Measurements from ENCODE around the gene EIF2AK3.

EIF2AK3 gene

DNA sequence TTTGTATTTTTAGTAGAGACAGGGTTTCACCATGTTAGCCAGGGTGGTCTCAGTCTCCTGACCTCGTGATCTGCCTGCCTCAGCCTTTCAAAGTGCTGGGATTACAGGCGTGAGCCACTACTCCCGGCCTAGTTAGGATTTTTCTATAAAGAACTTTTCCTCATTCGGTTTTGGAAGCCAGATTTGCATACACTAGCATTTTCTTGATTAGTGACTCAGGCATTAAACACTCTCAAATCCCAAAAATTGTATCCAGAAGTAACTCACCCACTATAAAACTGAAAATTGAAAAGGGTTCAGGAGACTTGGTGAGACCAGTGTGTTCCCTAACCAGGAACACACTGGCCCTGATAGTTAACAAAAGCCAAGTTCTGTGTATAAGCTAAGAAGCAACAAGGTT, 25.2 kb downstream of the EIF2AK3 start:
- Histone ChIP-seq H3K4me1 (ENCODE audit: insufficient read depth, low read length) (no peaks in the 10 kb centered on the region), H3K4me3 (ENCODE audit: low read depth in 1 of 2, low read length in 2 of 2) (no peak overlapping the region), H2AFZ (ENCODE audit: low read depth, low read length) (no peak overlapping the region), H4K20me1 (ENCODE audit: insufficient read depth, low read length) (peaks cover 5% of the 10 kb centered on the region; the same call in 1 of the 2 replicates), H3K9me3 (ENCODE audit: insufficient read depth, low read length, severe bottlenecking) (no peaks in the 10 kb centered on the region), H3K79me2 (ENCODE audit: insufficient read depth, low read length) (peaks cover 26% of the 10 kb centered on the region), H3K36me3 (ENCODE audit: insufficient read depth, low read length) (no peaks in the 10 kb centered on the region), H3K27me3 (ENCODE audit: insufficient read depth, low read length, poor library complexity) (no peaks in the 10 kb centered on the region), H3K4me2 (ENCODE audit: insufficient read depth, low read length) (no peak overlapping the region), H3K9ac (ENCODE audit: low read depth, low read length) (no peak overlapping the region), H3K27ac (ENCODE audit: low read length) (no peak overlapping the region)
- TF ChIP-seq, protein P1, sequence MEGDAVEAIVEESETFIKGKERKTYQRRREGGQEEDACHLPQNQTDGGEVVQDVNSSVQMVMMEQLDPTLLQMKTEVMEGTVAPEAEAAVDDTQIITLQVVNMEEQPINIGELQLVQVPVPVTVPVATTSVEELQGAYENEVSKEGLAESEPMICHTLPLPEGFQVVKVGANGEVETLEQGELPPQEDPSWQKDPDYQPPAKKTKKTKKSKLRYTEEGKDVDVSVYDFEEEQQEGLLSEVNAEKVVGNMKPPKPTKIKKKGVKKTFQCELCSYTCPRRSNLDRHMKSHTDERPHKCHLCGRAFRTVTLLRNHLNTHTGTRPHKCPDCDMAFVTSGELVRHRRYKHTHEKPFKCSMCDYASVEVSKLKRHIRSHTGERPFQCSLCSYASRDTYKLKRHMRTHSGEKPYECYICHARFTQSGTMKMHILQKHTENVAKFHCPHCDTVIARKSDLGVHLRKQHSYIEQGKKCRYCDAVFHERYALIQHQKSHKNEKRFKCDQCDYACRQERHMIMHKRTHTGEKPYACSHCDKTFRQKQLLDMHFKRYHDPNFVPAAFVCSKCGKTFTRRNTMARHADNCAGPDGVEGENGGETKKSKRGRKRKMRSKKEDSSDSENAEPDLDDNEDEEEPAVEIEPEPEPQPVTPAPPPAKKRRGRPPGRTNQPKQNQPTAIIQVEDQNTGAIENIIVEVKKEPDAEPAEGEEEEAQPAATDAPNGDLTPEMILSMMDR (IDR thresholded peaks at IDR 0.05; ENCODE audit: borderline replicate concordance, extremely low read depth, low read length, poor library complexity, severe bottlenecking) = no peak
- TF ChIP-seq EZH2 (IDR thresholded peaks at IDR 0.05; ENCODE audit: borderline replicate concordance, low read depth, low read length, severe bottlenecking) = no peak
- ATAC-seq (ENCODE audit: insufficient read depth, low read depth) = no peak
- no peak for DNase-seq

DNA sequence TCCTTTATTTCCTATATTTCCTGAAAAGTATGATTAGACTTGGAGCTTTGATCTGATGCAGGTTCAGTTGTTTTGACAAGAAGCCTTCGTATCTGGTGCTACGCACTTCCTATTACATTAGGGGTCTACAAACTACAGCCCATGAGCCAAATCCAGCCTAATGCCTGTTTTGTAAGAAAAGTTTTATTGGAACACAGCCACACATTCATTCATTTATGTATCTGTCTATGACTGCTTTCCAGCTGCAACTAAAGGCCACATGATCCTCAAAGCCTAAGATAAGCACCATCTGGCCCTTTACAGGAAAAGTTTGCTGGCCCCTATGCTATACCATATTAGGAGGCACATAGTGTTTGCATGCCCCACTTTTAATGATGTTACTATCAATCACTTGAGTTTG, 26.0 kb downstream of the EIF2AK3 start:
- no peak overlapping the region for H3K4me3 ChIP-seq (ENCODE audit: low read depth in 1 of 2, low read length in 2 of 2)
- H2AFZ ChIP-seq (ENCODE audit: low read depth, low read length) = no peak overlapping the region
- no peak overlapping the region for H3K4me2 ChIP-seq (ENCODE audit: insufficient read depth, low read length)
- no peaks in the 10 kb centered on the region for H3K4me1 ChIP-seq (ENCODE audit: insufficient read depth, low read length)
- ATAC-seq (ENCODE audit: insufficient read depth, low read depth) (no peak), DNase-seq (no peak)
- H3K36me3 ChIP-seq (ENCODE audit: insufficient read depth, low read length) = no peaks in the 10 kb centered on the region
- no peak overlapping the region for H3K9ac ChIP-seq (ENCODE audit: low read depth, low read length)
- peaks cover 5% of the 10 kb centered on the region; the same call in 1 of the 2 replicates for H4K20me1 ChIP-seq (ENCODE audit: insufficient read depth, low read length)
- no peak for TF ChIP-seq EZH2 (IDR thresholded peaks at IDR 0.05; ENCODE audit: borderline replicate concordance, low read depth, low read length, severe bottlenecking)
- TF ChIP-seq, protein P1 (IDR thresholded peaks at IDR 0.05; ENCODE audit: borderline replicate concordance, extremely low read depth, low read length, poor library complexity, severe bottlenecking) = no peak
- H3K9me3 ChIP-seq (ENCODE audit: insufficient read depth, low read length, severe bottlenecking) = no peaks in the 10 kb centered on the region
- H3K27ac ChIP-seq (ENCODE audit: low read length) = no peak overlapping the region
- no peaks in the 10 kb centered on the region for H3K27me3 ChIP-seq (ENCODE audit: insufficient read depth, low read length, poor library complexity)
- peaks cover 26% of the 10 kb centered on the region for H3K79me2 ChIP-seq (ENCODE audit: insufficient read depth, low read length)

DNA sequence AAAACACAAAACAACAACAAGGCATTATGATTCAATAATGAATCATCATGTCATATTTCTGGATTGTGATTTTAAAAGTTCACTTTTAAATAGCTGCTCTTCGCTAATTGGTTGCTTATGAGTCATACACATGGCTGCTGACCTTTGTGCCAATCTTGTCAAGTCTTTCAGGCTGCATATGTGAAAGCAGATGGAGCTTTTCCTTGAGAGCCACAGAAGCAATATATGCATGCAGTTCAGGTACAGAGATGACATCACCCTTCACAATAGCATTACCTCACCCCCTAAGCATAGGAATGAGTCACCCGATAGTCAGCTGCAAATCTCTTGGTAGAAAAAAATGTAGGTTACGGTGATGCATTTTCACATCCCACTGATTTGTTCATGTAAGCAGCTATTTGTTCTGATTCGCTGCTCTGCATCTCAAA, 27.2 kb downstream of the EIF2AK3 start:
- Histone ChIP-seq H3K27me3 (ENCODE audit: insufficient read depth, low read length, poor library complexity) (no peaks in the 10 kb centered on the region), H3K9ac (ENCODE audit: low read depth, low read length) (no peak overlapping the region), H3K27ac (ENCODE audit: low read length) (no peak overlapping the region), H3K4me3 (ENCODE audit: low read depth in 1 of 2, low read length in 2 of 2) (no peak overlapping the region), H3K79me2 (ENCODE audit: insufficient read depth, low read length) (peaks cover 26% of the 10 kb centered on the region), H4K20me1 (ENCODE audit: insufficient read depth, low read length) (peaks cover 5% of the 10 kb centered on the region; the same call in 1 of the 2 replicates), H3K9me3 (ENCODE audit: insufficient read depth, low read length, severe bottlenecking) (no peaks in the 10 kb centered on the region), H3K36me3 (ENCODE audit: insufficient read depth, low read length) (peaks cover 5% of the 10 kb centered on the region), H2AFZ (ENCODE audit: low read depth, low read length) (no peak overlapping the region), H3K4me1 (ENCODE audit: insufficient read depth, low read length) (no peaks in the 10 kb centered on the region), H3K4me2 (ENCODE audit: insufficient read depth, low read length) (no peak overlapping the region)
- no peak for DNase-seq
- ATAC-seq (ENCODE audit: insufficient read depth, low read depth) = peak; percentile 68; the same call in 2 of the 3 replicates
- TF ChIP-seq, protein P1 (IDR thresholded peaks at IDR 0.05; ENCODE audit: borderline replicate concordance, extremely low read depth, low read length, poor library complexity, severe bottlenecking) = no peak
- no peak for TF ChIP-seq EZH2 (IDR thresholded peaks at IDR 0.05; ENCODE audit: borderline replicate concordance, low read depth, low read length, severe bottlenecking)

DNA sequence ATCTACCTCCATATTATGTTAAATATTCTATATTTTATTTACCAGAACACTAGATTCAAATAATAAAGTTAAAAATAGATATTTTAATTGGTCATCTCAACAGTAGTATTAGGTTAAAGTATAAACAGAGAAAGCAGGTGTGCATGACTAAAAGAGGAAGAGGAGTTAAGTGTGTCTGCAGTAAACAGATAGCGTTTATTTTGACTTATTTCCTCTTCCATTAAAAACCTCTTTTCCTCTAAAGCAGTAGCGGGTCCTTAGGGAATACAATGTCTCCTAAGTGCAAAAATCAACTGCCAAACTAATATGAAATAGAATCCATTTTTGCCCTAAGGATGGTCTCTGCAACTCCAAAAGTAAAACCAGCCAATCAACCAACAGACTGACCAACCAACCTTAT, 27.7 kb downstream of the EIF2AK3 start:
- Histone ChIP-seq H3K79me2 (ENCODE audit: insufficient read depth, low read length) (peaks cover 25% of the 10 kb centered on the region), H3K36me3 (ENCODE audit: insufficient read depth, low read length) (peaks cover 8% of the 10 kb centered on the region), H3K4me3 (ENCODE audit: low read depth in 1 of 2, low read length in 2 of 2) (no peak overlapping the region), H3K4me2 (ENCODE audit: insufficient read depth, low read length) (no peak overlapping the region), H3K9ac (ENCODE audit: low read depth, low read length) (no peak overlapping the region), H3K4me1 (ENCODE audit: insufficient read depth, low read length) (no peaks in the 10 kb centered on the region), H4K20me1 (ENCODE audit: insufficient read depth, low read length) (peaks cover 5% of the 10 kb centered on the region; the same call in 1 of the 2 replicates), H2AFZ (ENCODE audit: low read depth, low read length) (no peak overlapping the region), H3K9me3 (ENCODE audit: insufficient read depth, low read length, severe bottlenecking) (no peaks in the 10 kb centered on the region), H3K27me3 (ENCODE audit: insufficient read depth, low read length, poor library complexity) (no peaks in the 10 kb centered on the region), H3K27ac (ENCODE audit: low read length) (no peak overlapping the region)
- DNase-seq (no peak), ATAC-seq (ENCODE audit: insufficient read depth, low read depth) (no peak)
- no peak for TF ChIP-seq EZH2 (IDR thresholded peaks at IDR 0.05; ENCODE audit: borderline replicate concordance, low read depth, low read length, severe bottlenecking)
- TF ChIP-seq, protein P1 (IDR thresholded peaks at IDR 0.05; ENCODE audit: borderline replicate concordance, extremely low read depth, low read length, poor library complexity, severe bottlenecking) = no peak
